Measurements from ENCODE around the gene STAG1.

STAG1 gene

DNA sequence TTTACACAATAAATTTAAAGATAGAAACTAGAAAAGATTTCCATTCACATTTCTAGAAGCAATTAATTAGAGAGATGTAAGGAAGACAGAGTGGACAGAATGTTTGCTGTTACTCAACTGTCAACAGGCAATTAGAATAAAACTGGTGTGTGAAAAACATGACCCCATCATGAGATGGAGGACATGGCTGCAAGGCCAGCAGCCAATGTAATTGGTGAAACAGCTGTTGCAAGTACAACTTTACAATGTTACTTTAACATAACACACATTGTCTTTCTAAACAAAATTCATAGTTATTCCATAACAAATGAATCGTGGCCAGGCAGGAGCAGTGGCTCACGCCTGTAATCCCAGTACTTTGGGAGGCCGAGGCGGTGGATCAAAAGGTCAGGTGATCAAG is 28.6 kb upstream of the STAG1 start:
- CTCF ChIA-PET: no interaction called here
- no peaks in the 10 kb centered on the region for H3K4me1 ChIP-seq (ENCODE audit: control insufficient read depth, insufficient read depth, low read length)
- no peak overlapping the region for H3K4me3 ChIP-seq (ENCODE audit: low read depth, low read length)
- TF ChIP-seq ZNF561 (tag by site-specific recombination; IDR thresholded peaks at IDR 0.05; ENCODE audit: borderline replicate concordance) (no peak), ZNF335 (tag by site-specific recombination; conservative IDR thresholded peaks at IDR 0.05) (no peak), HOXD13 (CRISPR knock-in tag; IDR thresholded peaks at IDR 0.05; ENCODE audit: borderline replicate concordance) (no peak), MZF1 (tag by site-specific recombination; IDR thresholded peaks at IDR 0.05; ENCODE audit: borderline replicate concordance) (no peak), ZFP3 (tag by site-specific recombination; IDR thresholded peaks at IDR 0.05; ENCODE audit: low read depth) (no peak), TSHZ1 (tag by site-specific recombination; IDR thresholded peaks at IDR 0.05; ENCODE audit: borderline replicate concordance) (no peak), ZNF555 (tag by site-specific recombination; conservative IDR thresholded peaks at IDR 0.05) (no peak), ZNF140 (tag by site-specific recombination; IDR thresholded peaks at IDR 0.05) (no peak), ZSCAN16 (tag by site-specific recombination; IDR thresholded peaks at IDR 0.05) (no peak), KLF17 (tag by site-specific recombination; IDR thresholded peaks at IDR 0.05) (no peak), ZNF10 (tag by site-specific recombination; IDR thresholded peaks at IDR 0.05) (no peak), KLF9 (tag by site-specific recombination; IDR thresholded peaks at IDR 0.05; ENCODE audit: low read depth) (no peak), ZFP41 (tag by site-specific recombination; IDR thresholded peaks at IDR 0.05; ENCODE audit: borderline replicate concordance) (no peak), GLI4 (tag by site-specific recombination; IDR thresholded peaks at IDR 0.05) (no peak), RBAK (tag by site-specific recombination; IDR thresholded peaks at IDR 0.05) (no peak)
- TF ChIP-seq, protein P1, sequence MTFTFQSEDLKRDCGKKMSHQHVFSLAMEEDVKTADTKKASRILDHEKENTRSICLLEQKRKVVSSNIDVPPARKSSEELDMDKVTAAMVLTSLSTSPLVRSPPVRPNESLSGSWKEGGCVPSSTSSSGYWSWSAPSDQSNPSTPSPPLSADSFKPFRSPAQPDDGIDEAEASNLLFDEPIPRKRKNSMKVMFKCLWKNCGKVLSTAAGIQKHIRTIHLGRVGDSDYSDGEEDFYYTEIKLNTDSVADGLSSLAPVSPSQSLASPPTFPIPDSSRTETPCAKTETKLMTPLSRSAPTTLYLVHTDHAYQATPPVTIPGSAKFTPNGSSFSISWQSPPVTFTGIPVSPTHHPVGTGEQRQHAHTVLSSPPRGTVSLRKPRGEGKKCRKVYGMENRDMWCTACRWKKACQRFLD (tag by site-specific recombination; IDR thresholded peaks at IDR 0.05): no peak
- TF ChIP-seq, protein P2, sequence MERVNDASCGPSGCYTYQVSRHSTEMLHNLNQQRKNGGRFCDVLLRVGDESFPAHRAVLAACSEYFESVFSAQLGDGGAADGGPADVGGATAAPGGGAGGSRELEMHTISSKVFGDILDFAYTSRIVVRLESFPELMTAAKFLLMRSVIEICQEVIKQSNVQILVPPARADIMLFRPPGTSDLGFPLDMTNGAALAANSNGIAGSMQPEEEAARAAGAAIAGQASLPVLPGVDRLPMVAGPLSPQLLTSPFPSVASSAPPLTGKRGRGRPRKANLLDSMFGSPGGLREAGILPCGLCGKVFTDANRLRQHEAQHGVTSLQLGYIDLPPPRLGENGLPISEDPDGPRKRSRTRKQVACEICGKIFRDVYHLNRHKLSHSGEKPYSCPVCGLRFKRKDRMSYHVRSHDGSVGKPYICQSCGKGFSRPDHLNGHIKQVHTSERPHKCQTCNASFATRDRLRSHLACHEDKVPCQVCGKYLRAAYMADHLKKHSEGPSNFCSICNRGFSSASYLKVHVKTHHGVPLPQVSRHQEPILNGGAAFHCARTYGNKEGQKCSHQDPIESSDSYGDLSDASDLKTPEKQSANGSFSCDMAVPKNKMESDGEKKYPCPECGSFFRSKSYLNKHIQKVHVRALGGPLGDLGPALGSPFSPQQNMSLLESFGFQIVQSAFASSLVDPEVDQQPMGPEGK (tag by site-specific recombination; IDR thresholded peaks at IDR 0.05): no peak
- TF ChIP-seq, protein P3, sequence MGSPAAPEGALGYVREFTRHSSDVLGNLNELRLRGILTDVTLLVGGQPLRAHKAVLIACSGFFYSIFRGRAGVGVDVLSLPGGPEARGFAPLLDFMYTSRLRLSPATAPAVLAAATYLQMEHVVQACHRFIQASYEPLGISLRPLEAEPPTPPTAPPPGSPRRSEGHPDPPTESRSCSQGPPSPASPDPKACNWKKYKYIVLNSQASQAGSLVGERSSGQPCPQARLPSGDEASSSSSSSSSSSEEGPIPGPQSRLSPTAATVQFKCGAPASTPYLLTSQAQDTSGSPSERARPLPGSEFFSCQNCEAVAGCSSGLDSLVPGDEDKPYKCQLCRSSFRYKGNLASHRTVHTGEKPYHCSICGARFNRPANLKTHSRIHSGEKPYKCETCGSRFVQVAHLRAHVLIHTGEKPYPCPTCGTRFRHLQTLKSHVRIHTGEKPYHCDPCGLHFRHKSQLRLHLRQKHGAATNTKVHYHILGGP (tag by site-specific recombination; IDR thresholded peaks at IDR 0.05): no peak
- TF ChIP-seq, protein P4, sequence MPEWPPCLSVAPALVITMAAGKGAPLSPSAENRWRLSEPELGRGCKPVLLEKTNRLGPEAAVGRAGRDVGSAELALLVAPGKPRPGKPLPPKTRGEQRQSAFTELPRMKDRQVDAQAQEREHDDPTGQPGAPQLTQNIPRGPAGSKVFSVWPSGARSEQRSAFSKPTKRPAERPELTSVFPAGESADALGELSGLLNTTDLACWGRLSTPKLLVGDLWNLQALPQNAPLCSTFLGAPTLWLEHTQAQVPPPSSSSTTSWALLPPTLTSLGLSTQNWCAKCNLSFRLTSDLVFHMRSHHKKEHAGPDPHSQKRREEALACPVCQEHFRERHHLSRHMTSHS (tag by site-specific recombination; IDR thresholded peaks at IDR 0.05): no peak
- POLR2A ChIA-PET: no interaction called here
- H3K9me3 ChIP-seq (ENCODE audit: control insufficient read depth, insufficient read depth, low read depth, low read length): no peaks in the 10 kb centered on the region; the same call in 1 of the 2 replicates
- H3K27ac ChIP-seq (ENCODE audit: extremely low read depth, low read depth, low read length): no peak overlapping the region
- no peaks in the 10 kb centered on the region for H3K36me3 ChIP-seq (ENCODE audit: control insufficient read depth in 2 of 2, insufficient read depth in 1 of 2, low read length in 2 of 2)
